SHP77 treated with DMSO at 0.1 percent for 48 hours (cell line): Measurements from ENCODE around the gene AMOT.
"Not testable (repeated sequence)": the region's sequence is repeated elsewhere in the genome, so short reads cannot be mapped to it uniquely, and the experiment has no call there.

Experiments used
- DNase-seq: peaks from one replicate; lab custom pipeline; 2025; lab: John Stamatoyannopoulos, UW

The AMOT gene, protein sequence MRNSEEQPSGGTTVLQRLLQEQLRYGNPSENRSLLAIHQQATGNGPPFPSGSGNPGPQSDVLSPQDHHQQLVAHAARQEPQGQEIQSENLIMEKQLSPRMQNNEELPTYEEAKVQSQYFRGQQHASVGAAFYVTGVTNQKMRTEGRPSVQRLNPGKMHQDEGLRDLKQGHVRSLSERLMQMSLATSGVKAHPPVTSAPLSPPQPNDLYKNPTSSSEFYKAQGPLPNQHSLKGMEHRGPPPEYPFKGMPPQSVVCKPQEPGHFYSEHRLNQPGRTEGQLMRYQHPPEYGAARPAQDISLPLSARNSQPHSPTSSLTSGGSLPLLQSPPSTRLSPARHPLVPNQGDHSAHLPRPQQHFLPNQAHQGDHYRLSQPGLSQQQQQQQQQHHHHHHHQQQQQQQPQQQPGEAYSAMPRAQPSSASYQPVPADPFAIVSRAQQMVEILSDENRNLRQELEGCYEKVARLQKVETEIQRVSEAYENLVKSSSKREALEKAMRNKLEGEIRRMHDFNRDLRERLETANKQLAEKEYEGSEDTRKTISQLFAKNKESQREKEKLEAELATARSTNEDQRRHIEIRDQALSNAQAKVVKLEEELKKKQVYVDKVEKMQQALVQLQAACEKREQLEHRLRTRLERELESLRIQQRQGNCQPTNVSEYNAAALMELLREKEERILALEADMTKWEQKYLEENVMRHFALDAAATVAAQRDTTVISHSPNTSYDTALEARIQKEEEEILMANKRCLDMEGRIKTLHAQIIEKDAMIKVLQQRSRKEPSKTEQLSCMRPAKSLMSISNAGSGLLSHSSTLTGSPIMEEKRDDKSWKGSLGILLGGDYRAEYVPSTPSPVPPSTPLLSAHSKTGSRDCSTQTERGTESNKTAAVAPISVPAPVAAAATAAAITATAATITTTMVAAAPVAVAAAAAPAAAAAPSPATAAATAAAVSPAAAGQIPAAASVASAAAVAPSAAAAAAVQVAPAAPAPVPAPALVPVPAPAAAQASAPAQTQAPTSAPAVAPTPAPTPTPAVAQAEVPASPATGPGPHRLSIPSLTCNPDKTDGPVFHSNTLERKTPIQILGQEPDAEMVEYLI

DNA sequence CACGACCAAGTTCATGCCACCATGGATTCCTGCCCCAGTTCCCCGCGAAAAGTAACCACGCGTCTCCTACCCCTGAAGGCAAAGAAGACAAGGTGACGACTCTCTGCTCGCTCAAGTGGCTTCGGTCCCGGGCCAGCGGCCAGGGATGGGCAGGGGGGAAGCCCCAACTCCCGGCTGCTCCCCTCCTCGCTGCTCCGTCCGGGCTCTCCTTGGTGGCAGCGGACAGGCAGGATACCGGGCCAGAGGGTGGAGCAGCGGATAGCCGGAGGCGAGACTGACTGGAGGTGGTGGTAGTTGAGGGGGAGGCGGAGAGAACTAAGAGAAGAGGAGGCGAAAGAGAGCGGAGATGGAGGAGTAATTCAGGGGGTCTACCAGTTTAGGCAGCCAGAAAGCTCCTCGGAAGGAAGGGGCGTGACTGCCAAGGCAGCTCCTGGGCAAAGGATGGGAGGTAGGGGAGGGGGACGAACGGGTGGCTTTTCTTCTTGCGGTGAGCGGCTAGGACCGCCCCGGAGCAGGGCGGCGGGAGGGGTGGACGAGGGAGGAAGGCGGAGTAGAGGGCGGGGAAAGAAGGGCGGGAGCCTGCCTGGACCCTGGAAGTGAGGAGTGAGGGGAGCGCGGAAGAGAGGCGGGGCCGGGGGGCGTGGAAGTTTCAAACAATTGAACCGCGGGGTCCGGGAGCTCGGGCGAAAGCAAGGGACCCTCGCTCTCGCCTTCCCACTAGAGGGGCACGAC is at the start of gene AMOT:
Gene AMOT, minus strand, starts transcription at position 450 of the 732 bp plus-strand sequence. CDS start 17,705 bp downstream, outside the sequence.
- DNase-seq = no peak

DNA sequence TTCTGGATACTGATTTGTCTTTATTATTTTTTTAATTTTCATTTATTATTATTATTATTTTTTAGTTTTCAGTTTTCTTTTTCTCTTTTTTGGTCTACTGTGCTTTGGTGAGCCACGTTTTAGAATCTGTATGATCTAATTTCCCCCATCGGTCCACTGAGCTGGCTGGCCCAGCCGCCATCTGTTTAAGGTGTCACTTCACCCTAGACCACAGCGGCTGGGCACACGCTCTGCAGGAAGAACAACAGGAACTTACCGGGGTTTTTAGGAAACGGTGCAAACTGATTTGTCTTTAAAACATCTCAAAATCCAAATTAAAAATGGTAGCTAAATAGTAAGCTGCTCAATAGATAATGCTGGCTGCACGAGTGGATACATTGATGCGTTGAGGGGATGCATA is 48.8 kb upstream of the AMOT start:
- no peak for DNase-seq

DNA sequence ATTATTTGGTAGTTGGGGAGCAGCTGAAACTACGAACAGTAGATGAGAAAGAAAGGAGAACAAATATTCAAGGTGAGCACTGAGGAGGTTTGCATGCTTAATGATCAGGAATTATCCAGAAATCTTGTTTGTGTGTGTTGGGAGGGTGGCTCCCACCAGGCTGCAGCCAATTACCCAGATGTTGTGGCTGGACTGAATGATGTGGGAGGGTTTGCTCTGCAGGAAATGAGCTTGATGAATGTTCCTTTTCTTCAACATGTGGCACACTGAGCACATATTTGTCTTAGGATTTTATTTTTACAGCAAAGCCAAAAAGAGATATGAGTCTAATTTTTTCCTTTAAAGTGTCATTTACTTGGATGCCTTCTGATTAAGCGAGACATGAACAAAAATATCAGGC is 48.3 kb upstream of the AMOT start:
- no peak for DNase-seq

DNA sequence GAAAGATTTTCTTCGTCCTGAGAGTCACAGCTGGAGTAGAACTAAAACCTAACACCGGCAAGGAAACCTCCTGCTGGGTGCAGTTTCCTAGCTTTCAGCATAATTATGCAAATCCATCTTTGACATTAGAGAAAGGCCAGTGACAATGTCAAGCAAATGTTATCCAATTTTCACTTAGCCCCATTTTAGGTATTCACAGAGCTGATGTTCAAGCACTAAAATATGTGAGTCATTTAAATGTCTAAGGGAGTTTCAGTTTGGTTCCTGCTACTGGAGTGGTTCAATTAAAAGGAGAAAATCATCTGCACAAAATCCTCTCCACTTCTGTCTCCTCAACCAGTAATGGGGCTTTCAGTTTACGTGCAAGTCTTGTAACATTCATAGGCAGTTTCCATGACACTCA is 37.1 kb upstream of the AMOT start:
- no peak for DNase-seq

DNA sequence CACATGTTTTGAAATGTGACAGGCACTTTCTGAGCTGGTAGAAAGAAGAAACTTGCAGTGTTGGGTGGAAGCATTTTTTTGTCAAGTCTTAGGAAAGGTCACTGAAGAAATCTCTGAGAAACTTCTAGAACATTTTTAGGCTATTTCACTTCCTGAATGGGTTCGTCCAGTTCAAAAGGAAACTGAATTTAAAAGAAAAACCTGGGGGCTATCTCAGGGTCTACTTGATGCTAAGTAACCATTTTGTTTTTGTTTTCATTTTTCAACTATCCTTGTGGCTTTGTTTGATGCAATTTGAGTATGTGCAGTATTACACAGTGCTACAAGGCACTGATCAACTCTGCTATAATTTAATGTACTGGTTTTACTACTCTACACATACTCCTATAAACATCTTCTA is 34.0 kb upstream of the AMOT start:
- no peak for DNase-seq

DNA sequence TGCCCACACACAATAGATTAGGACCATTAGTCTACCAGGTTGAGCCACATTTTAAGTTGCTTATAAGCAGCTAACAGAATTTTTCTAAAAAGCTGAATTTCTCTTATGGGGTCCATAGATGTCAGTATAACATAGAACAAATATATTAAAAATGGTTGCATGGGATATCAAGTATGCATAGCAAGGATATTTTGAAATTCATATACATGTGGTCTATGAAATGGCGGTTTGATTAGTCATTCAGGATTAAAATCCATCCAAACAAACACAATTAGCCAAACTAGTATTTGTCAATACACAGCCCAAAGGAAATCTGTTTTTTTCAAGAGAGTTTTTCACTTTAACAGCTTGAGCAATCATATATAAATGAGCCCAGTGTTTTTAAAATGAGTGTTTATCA is 33.5 kb upstream of the AMOT start:
- no peak for DNase-seq

DNA sequence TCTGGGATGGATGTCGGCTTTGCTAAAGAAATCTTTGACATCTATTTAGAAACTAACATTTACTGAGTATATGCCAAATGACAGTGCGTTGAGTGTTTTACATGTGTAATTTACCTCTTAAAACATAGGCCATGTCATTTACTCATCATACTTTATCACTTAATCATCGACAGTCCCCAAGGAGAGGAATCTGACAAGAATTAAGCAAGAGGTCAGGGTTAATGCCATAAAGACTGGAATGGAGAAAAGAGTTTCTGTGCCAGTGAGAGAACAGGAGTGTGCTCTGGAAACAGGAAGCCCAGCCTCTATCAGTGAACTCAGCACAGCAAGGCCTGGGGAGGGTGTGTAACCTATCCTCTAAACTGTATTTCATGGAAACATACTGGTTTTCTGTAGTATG is 28.0 kb upstream of the AMOT start:
- DNase-seq = no peak

DNA sequence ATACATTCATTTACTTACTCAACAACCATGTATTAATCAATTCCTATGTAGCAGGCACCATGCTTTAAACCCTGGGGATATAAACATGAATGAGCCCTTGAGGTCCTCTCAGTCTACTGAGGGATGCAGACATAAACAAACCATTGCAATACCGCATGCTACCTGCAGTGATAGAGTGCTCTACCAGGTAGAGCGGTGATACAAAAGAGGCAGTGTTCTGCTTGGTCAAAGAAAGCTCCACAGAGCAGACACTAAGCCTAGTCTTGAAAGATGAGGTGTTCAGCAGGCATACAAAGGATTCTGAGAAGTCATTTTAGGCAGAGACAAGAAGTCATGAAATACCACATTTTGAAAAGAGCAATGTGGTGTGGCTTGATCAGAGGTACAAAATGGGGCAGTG is 26.9 kb upstream of the AMOT start:
- DNase-seq = no peak

DNA sequence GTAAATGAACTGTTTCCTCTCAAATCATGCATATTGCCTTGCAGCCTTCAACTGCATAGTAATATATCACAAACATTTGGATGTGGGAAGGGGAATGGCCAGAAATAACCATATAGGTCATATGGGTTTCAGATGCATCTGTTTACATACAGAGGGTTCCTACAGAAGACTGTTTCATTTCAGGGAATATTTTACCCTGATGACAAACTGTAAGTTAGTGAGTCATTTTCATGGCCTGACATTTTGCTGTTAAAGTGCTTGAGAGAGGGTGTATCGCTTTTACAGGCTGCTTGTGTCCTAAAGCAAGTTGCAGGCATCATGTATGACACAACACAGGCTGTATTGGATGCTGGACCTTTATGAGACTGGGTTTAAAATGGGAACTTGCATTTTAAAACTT is 25.5 kb upstream of the AMOT start:
- no peak for DNase-seq

DNA sequence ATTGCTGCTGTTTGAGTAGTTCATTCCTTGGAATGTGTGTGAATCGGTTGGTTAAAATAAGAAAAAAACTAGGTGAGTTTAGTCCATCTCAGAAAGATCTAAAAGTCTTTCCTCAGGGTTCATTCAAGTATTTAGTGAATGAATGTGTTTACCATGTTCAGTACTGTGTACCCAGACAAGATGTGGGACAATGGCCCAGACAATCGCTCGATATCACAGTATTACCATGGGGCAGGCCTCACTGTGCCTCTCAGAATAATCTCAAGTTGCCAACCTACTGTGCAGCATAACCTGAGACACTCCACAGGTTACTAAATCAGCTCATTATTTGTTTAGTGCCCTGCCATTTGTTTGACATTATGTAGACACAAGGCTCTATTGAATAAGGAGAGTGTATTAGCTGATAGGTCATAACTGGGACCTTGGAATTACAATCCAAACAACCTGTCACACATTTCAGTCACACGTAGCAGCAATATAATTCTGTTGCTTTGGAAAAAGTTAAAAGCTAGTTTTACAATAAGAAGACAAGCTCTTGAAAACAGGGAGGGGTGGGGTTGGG is 24.9 kb upstream of the AMOT start:
- no peak for DNase-seq

DNA sequence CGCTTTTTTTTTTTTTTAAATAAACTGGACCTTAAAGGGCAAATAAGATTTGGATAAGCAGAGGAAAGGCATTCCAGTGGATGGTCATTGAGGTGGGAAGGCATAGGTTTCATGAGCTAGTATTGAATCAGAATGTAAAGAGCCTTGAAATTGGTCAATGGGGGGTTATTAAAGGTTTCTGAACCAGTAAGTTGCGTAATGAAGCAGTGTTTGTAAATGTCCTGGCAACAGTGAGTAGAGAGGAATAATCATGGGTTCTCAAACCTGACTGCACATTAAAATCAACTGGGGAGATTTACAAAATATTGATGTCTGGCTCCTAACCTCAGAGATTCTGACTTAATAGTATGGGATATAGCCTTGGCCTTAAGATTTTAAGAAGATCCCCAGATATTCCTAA is 23.2 kb upstream of the AMOT start:
- DNase-seq = no peak

DNA sequence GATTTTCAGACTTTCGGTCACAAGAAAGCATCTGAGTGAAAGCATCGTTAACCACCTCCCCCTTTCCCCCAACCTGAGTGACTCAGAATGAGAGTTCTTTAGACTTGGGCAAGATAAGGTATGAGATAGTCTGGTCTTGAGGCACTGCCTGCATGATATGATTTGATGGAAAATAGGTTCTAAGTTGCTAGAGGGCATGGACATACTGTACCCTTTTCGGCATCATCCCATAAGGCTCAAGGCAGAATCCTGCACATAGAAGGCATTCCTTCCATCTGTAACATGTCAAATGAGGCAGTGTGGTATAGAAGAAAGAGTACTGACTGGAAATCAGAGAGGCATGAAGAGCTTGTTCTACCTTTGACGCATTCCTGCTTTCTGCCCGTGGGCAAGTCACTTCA is 16.8 kb upstream of the AMOT start:
- DNase-seq = no peak

DNA sequence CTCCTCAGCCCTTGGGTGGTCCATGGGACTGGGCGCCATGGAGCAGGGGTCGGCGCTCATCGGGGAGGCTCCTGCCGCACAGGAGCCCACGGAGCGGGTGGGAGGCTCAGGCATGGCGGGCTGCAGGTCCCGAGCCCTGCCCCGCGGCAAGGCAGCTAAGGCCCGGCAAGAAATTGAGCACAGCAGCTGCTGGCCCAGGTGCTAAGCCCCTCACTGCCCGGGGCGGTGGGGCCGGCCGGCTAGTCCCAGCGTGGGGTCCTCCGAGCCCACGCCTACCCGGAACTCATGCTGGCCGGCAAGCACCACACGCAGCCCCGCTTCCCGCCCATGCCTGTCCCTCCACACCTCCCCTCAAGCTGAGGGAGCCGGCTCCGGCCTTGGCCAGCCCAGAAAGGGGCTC is 14.3 kb upstream of the AMOT start:
- DNase-seq = not testable (repeated sequence)

DNA sequence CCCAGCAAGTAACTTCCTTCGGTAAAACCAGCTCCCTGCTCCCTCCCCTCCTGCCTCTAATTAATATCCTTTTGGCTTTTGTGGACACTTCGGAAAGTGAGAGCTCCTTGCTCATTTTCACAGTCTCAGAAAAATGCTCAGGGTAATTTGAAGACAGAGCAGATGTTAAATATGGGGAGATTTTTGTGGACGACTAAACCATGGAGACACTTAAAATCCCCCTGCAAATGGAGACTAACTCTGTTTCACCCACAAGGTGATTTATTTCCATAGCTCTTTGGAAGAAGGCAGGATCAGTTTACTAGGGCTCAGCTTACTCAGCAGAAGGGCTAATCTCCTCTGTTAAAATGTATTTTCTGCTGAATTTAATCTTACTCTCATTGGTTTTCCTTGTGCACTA is 12.2 kb upstream of the AMOT start:
- no peak for DNase-seq

DNA sequence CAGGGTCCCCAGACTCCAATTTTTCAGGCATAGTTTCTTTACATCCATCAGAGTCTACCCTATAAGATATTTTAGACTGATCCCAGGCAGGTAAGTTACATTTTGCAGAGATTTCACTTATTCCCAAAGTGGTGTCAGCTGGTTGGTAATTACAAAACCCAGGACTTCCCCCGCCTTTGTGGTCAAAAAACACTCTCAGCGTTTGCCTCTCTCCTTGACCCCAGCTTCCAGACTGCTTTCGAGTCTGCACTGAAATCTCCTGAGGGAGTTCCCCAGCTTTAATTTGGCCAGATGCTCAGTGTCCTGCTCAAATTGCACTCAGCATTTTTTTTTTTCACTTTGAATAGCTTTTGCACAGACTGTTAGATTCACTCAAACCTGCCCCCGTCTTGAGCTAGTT is 11.2 kb upstream of the AMOT start:
- DNase-seq = no peak

DNA sequence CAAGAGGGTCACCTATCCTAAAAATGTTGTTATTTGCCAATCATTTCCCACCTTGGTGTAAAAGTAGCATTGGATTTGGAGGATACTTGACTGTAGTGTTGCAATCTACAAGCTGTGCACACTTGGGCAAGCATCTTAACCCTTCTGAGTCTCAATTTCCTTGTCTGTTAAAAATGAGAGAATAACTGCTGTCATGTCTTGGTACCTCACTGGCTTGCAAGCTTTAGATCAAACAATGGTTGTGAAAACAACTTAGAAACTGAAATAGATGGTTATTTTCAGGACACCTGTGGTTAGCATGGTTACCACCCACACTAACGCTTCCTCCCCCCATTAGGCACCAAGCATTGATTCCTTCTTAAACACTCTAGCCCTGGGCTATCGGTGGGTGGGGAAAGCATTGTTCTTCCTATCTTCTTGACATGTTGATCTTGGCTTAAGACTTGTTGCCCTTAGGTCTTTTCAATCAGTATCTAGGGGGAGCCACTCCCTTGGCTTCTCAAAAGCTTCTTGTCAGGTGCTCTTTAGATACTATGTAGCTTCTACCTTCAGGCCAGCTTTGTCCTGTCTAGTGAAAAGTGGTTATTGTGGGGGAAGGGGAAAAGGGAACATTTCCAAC is 10.6 kb upstream of the AMOT start:
- no peak for DNase-seq

DNA sequence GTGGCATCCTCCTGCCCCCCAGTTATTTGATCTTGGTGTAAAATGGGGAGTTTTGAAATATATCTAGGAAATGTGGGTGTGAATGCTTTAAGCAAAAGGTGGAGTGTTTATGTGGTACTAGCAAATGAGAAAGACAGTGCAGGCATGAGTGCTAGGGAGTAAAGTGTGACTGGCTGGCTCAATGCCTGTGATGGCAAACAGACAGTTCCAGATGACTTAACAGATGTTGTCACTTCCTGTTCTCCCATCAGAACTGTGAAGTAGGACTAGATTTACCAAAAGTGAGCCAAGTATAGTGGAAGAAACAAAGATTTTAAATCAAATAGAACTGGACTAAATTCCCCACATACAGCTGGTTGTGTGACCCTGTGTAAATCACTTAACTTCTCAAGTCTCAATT is 8.4 kb upstream of the AMOT start:
- no peak for DNase-seq

DNA sequence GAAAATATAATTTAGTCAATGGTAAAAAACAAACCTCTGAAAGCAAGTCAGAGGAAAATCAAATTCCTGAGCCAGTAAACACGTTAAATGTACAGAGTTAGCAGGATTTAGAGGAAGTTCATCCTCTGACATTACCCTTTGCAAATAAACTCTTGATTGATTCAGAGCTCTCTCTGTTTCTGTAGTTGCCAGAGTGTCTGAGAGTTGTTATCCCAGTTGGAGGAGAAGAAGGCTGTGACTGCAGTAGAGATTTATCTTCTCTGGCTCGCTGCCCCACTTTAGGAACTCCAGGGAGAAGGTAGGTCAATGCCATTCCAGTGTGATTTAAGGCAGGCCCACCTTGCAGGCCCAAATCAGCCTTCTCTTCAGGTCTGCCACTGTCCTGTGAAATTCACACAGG is 6.2 kb upstream of the AMOT start:
- no peak for DNase-seq

DNA sequence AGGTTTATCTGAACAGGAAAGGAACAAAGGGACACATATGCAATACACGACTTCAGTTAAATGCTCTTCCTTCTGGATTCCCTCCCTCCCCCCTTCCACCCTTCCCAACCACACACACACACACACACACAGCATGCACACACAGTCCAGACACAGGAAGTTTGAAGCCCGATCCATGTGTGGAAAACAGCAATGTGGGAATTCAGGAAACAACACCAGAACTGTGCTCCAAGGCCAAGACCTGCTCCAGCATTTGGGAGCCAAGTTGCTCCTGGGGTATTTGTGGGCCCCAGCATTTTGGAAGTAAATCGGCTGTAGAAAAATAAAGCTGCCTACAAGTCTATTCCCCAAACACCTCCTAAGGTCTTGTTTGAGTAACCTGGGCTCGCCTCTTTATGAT is 5.6 kb upstream of the AMOT start:
- DNase-seq = no peak

DNA sequence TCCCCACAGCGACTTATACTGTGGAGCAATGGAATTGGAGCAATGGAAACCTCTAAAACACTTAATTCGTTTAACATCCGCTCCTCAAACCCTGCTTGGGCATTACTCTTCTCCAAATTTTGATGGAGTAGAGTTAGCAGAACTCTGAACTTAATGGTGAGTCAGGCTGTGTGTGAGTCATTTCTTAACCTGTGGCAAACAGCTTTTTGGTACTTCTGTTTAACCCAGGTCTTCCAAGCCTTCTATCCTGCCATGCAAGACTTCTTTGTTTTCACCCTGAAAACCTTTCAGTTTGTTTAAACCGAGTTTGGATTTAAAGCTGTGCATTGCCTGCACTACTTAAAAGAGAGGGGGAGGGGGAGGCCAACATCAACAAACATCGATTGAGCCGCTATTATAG is 3.6 kb upstream of the AMOT start:
- no peak for DNase-seq

DNA sequence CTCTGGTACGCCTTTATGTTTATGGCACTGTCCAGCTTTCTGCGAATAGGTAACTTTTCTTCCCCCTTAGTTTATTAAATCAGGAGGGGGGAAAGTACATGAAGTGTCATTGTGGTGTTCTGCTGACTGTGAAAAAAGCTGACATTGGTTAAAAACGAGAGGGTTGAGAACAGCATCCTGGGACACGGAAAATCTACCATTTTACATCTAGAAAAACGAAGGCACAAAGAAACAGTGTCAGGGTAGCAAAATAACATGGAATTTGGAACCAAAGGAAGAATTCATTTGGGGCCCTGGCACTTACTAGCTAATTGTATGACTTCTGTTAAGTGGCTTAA is 1.2 kb upstream of the AMOT start:
- no peak for DNase-seq
